Hepatocyte (in vitro differentiated cells): ENCODE data around the gene H2AZ1. TPM values are rescaled to one million over a fixed set of nuclear protein-coding genes. Genes with fewer than 3 reads are reported as not detected.

ENCODE experiments used
- DNase-seq: peaks from one replicate; pipeline ENCODE4 v3.0.0-alpha.2; 2016; ENCODE audit warnings: low spot score
- H2AFZ ChIP-seq: fragments of 200-600 bp; sonication (generic); 2 replicates; pipeline ENCODE4 v1.6.0; 2016; ENCODE audit warnings: antibody characterized with exemption, mild to moderate bottlenecking
- H3K27ac ChIP-seq: fragments of 200-600 bp; sonication (generic); 2 replicates; pipeline ENCODE4 v1.5.1; 2016; ENCODE audit warnings: mild to moderate bottlenecking
- H3K27me3 ChIP-seq: fragments of 200-600 bp; sonication (generic); 2 replicates; pipeline ENCODE4 v1.6.1; 2016
- H3K36me3 ChIP-seq: fragments of 200-600 bp; sonication (generic); replicated peaks from 2 replicates; pipeline ENCODE4 v1.5.1; 2016; ENCODE audit warnings: low read depth; ENCODE audit not compliant: insufficient read depth
- H3K4me1 ChIP-seq: fragments of 200-600 bp; sonication (generic); 2 replicates; pipeline ENCODE4 v1.5.1; 2016; ENCODE audit warnings: mild to moderate bottlenecking, moderate library complexity; ENCODE audit not compliant: insufficient read depth
- H3K4me2 ChIP-seq: fragments of 200-600 bp; sonication (generic); 2 replicates; pipeline ENCODE4 v1.6.0; 2016
- H3K4me3 ChIP-seq: fragments of 200-600 bp; sonication (generic); 2 replicates; pipeline ENCODE4 v1.5.1; 2016; ENCODE audit warnings: mild to moderate bottlenecking
- H3K79me2 ChIP-seq: fragments of 200-600 bp; sonication (generic); 2 replicates; pipeline ENCODE4 v1.6.0; 2017; ENCODE audit warnings: mild to moderate bottlenecking
- H3K9me2 ChIP-seq: fragments of 200-600 bp; sonication (generic); replicated peaks from 2 replicates; pipeline ENCODE4 v1.6.0; 2017; ENCODE audit warnings: mild to moderate bottlenecking; ENCODE audit not compliant: insufficient read depth
- H3K9me3 ChIP-seq: fragments of 200-600 bp; sonication (generic); 2 replicates; pipeline ENCODE4 v1.5.1; 2016; ENCODE audit warnings: low read depth, mild to moderate bottlenecking
- H4K20me1 ChIP-seq: fragments of 200-600 bp; sonication (generic); 2 replicates; pipeline ENCODE4 v1.6.0; 2016; ENCODE audit warnings: mild to moderate bottlenecking; ENCODE audit not compliant: insufficient read depth, poor library complexity, severe bottlenecking
- CTCF ChIP-seq: fragments of 200-600 bp; sonication (generic); IDR thresholded peaks from 2 replicates; pipeline ENCODE4 v1.5.1; 2016; ENCODE audit warnings: antibody characterized with exemption, mild to moderate bottlenecking; ENCODE audit not compliant: poor library complexity
- EZH2 ChIP-seq: fragments of 200-600 bp; sonication (generic); IDR thresholded peaks from 2 replicates; pipeline ENCODE4 v1.6.1; 2016; ENCODE audit warnings: antibody characterized with exemption, mild to moderate bottlenecking, borderline replicate concordance
- EZH2phosphoT487 ChIP-seq: fragments of 200-600 bp; sonication (generic); IDR thresholded peaks from one replicate; pipeline ENCODE4 v1.6.1; 2018; ENCODE audit warnings: antibody characterized with exemption, mild to moderate bottlenecking, low read depth, moderate library complexity; ENCODE audit not compliant: unreplicated experiment, severe bottlenecking
- WGBS: methylation state at CpG from one replicate; pipeline ENCODE4 v1.1.6; 2016; ENCODE audit warnings: low lambda C conversion rate; ENCODE audit errors: missing lambda C conversion rate; 5-methylcytosine and 5-hydroxymethylcytosine counted together
- polyA plus RNA-seq: library from polyadenylated mRNA; unstranded; fragments of >200 nt; fragmentation: Nextera tagmentation; extraction: Ambion mirVana; gene quantifications from 2 replicates; pipeline ENCODE4 v1.2.1, GENCODE V29; 2016
- total RNA-seq: library from RNA; depleted of rRNA; stranded (reverse); fragments of >200 nt; gene quantifications from 2 replicates; pipeline ENCODE4 v1.2.3, GENCODE V29; 2014

The H2AZ1 gene
- total and polyA plus RNA-seq, 2 experiments from 2014 or later = 339 to 363 TPM

GRCh38 chr4:99917575-99917974, 32.5 kb downstream of the H2AZ1 start:
- H3K4me2 ChIP-seq = no peak overlapping the region
- 98% methylated on average over 3 of the region's 3 CpGs for WGBS
- no peak overlapping the region for H2AFZ ChIP-seq
- no peaks in the 10 kb centered on the region for H3K9me3 ChIP-seq
- no peaks in the 10 kb centered on the region for H3K27me3 ChIP-seq
- H3K9me2 ChIP-seq = no peaks in the 10 kb centered on the region
- no peaks in the 10 kb centered on the region for H4K20me1 ChIP-seq
- no peak overlapping the region for H3K4me3 ChIP-seq
- peak overlapping the region; percentile 77 for H3K27ac ChIP-seq
- no peaks in the 10 kb centered on the region for H3K4me1 ChIP-seq
- DNase-seq = no peak
- TF ChIP-seq EZH2phosphoT487 = no peak
- TF ChIP-seq CTCF = no peak
- TF ChIP-seq EZH2 = no peak
- no peaks in the 10 kb centered on the region for H3K79me2 ChIP-seq
- no peaks in the 10 kb centered on the region for H3K36me3 ChIP-seq

GRCh38 chr4:99915449-99915848, 34.6 kb downstream of the H2AZ1 start:
- H3K79me2 ChIP-seq = peaks cover 2% of the 10 kb centered on the region
- no peak overlapping the region for H3K4me2 ChIP-seq
- H3K4me1 ChIP-seq = no peaks in the 10 kb centered on the region
- TF ChIP-seq EZH2 = no peak
- TF ChIP-seq EZH2phosphoT487 = no peak
- TF ChIP-seq CTCF = no peak
- no peaks in the 10 kb centered on the region for H3K9me3 ChIP-seq
- no peak for DNase-seq
- no peaks in the 10 kb centered on the region for H3K36me3 ChIP-seq
- H3K9me2 ChIP-seq = no peaks in the 10 kb centered on the region
- 96% methylated on average over 2 of the region's 2 CpGs for WGBS
- H3K4me3 ChIP-seq = no peak overlapping the region
- H2AFZ ChIP-seq = no peak overlapping the region
- H3K27ac ChIP-seq = no peak overlapping the region
- no peaks in the 10 kb centered on the region for H4K20me1 ChIP-seq
- no peaks in the 10 kb centered on the region for H3K27me3 ChIP-seq

Other genes starting within 250 kb of the H2AZ1 start
- 1.1 and 2.0 TPM in 2 replicates for gene DAPP1, start 133.4 kb downstream of the H2AZ1 start, total RNA-seq
- 1.7 and 1.8 TPM in 2 replicates for gene DAPP1, start 133.4 kb downstream of the H2AZ1 start, polyA plus RNA-seq
- gene LAMTOR3, start 55.8 kb downstream of the H2AZ1 start, total RNA-seq = 133 and 143 TPM in 2 replicates
- 90.7 and 126 TPM in 2 replicates for gene LAMTOR3, start 55.8 kb downstream of the H2AZ1 start, polyA plus RNA-seq
- 49.1 and 52.6 TPM in 2 replicates for gene DNAJB14, start 3.7 kb downstream of the H2AZ1 start, total RNA-seq
- 19.0 and 25.1 TPM in 2 replicates for gene DNAJB14, start 3.7 kb downstream of the H2AZ1 start, polyA plus RNA-seq
- gene DDIT4L, start 240.2 kb upstream of the H2AZ1 start, total RNA-seq = 3.6 and 4.4 TPM in 2 replicates
- gene DDIT4L, start 240.2 kb upstream of the H2AZ1 start, polyA plus RNA-seq = 0.43 and 0.64 TPM in 2 replicates